Measurements from ENCODE around the gene IQCM.

GRCh38 chr4:149489321-149489720, 326.3 kb downstream of the IQCM start:
- TF ChIP-seq CTCF (IDR thresholded peaks at IDR 0.05) (no peak), POLR2A (IDR thresholded peaks at IDR 0.05) (no peak)
